ENCODE measurements around the gene FCAR.
"Not testable (repeated sequence)": the region's sequence is repeated elsewhere in the genome, so short reads cannot be mapped to it uniquely, and the experiment has no call there.

GRCh38 chr19:54858476-54858875 lies 15.6 kb upstream of the FCAR start:
- TF ChIP-seq POLR2AphosphoS5 (IDR thresholded peaks at IDR 0.05; ENCODE audit: low read depth, low read length); CTCF (IDR thresholded peaks at IDR 0.05); SIN3A (IDR thresholded peaks at IDR 0.05; ENCODE audit: borderline replicate concordance, insufficient read depth, low read depth, low read length); TCF7L2 (IDR thresholded peaks at IDR 0.05; ENCODE audit: low read depth, low read length); REST (IDR thresholded peaks at IDR 0.05; ENCODE audit: insufficient read depth in 1 of 2, low read depth in 2 of 2, low read length in 1 of 2): not testable (repeated sequence)

All from Panc1 (cell line).